ENCODE results near the gene TAF15.

TAF15 gene

GRCh38 chr17:35808962-35809854, at the start of gene TAF15:
Gene TAF15 (plus strand): TSS chr17:35809484. CDS start chr17:35809570, 86 bp downstream.
- DNase-seq = peak; percentile 99

GRCh38 chr17:35760587-35760986, 48.7 kb upstream of the TAF15 start, which contains the start of gene C17orf50:
Gene C17orf50 (plus strand): TSS chr17:35760887. CDS start chr17:35760942, 55 bp downstream.
- no peak for DNase-seq

GRCh38 chr17:35761601-35762000, 47.7 kb upstream of the TAF15 start:
- DNase-seq = no peak

- no peak for DNase-seq
Observed at GRCh38 chr17:35763767-35764122, 45.5 kb upstream of the TAF15 start.

GRCh38 chr17:35764123-35764991, 44.9 kb upstream of the TAF15 start:
- DNase-seq = peak; percentile 93

GRCh38 chr17:35765086-35765710, 44.1 kb upstream of the TAF15 start:
- DNase-seq = no peak

DNA sequence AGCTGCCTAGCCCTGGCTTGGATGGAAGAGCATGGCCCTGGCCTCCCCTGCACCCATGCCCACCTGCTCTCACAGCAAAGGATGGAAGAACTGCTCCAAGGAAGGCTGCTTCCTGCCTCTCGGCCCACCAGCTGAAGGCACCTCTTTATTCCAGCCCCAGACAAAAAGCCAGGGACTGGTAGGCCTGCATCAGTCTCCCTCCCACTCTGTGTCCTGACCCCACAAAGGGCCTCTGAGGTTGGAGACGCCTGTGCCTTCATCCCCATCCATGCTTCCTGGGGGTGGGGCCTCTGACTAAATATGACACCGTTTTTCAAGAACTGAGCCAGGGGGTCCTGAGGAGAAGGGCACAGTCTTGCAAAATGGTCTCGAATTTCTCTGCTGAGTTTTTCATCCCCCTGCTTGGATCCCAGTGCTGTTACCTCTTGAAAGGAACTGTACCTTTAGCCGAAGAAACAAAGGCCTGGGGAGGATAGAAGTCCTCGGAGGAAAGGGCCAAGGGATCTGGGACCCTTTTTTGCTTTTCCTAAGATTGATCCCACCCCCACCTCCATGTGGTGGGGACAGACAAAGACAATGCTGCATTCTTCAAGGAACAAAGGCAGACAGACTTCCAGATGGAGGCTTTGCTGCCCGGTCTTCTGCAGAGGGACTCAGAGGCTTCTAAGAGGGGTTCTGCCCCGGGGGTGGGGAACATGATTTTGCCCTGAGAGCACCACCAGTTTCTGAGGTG, 43.4 kb upstream of the TAF15 start:
- DNase-seq = no peak

DNA sequence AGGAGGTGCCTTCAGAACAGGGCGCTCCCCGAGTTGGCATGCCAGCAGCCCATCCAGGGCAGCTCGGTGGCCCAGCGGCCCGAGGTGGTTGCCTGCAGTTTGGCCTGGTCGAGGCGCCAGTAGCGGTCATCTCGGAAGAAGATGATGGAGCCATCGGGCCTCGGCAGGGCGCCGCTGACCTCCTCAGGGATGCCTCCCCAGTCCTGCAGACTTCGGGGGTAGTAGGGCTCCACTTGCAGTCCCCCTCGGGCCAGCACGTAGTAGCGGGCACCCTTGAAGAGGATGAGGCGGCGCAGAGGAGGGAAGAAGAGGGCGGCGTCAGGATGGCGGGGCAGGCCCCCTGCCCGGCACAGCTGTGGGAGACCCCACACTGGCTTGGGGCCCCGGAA, 42.8 kb upstream of the TAF15 start:
- no peak for DNase-seq

DNA sequence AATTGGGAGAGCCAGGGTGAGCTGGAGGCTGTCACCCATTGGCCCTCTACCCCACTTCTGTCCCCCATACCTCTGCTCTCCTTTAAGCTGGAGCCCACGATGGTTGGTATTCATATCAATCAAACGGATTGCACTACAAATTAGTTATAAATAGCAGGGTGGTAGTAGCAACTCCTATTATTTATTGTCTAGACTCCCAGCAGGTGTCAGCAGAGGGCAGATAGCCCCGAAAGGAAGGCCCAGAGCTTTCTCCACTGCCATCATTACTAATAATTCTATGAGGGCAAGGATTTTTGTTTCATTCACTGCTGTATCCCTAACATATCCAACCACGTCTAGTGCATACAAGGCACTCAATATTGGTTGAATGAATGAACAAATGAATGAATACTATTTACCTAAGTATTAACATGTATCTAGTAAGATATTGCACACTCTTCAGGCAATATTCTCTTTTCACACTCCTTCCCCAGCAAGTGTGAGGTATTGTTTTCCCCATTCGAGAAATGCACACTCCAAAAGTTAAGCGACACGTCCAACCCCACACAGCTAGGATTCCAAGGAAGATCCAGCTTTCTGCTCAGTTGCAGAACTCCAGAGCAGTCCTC, 42.3 kb upstream of the TAF15 start:
- DNase-seq = peak; percentile 48

- no peak for DNase-seq
Observed at GRCh38 chr17:35768797-35769196, 40.5 kb upstream of the TAF15 start.

GRCh38 chr17:35769895-35770486, 39.3 kb upstream of the TAF15 start:
- no peak for DNase-seq

- DNase-seq = no peak
Observed at GRCh38 chr17:35773129-35773528, 36.2 kb upstream of the TAF15 start.

- no peak for DNase-seq
Observed at GRCh38 chr17:35773679-35774425, 35.4 kb upstream of the TAF15 start.

GRCh38 chr17:35774499-35774898, 34.8 kb upstream of the TAF15 start:
- DNase-seq = no peak

- DNase-seq = no peak
Observed at GRCh38 chr17:35775039-35775438, 34.2 kb upstream of the TAF15 start.

GRCh38 chr17:35775583-35775982, 33.7 kb upstream of the TAF15 start:
- no peak for DNase-seq

- no peak for DNase-seq
Observed at GRCh38 chr17:35778641-35779196, 30.6 kb upstream of the TAF15 start.

- no peak for DNase-seq
Observed at GRCh38 chr17:35780950-35781349, 28.3 kb upstream of the TAF15 start.

GRCh38 chr17:35784895-35785294, 24.4 kb upstream of the TAF15 start:
- DNase-seq = no peak

- DNase-seq = no peak
Observed at GRCh38 chr17:35786941-35787432, 22.3 kb upstream of the TAF15 start.

Measured in suppressor macrophage treated with lipopolysaccharide for 4 hours (primary cell).